GM12878 (cell line): Measurements from ENCODE around the gene KTN1. TPM values are rescaled to one million over a fixed set of nuclear protein-coding genes. Genes with fewer than 3 reads are reported as not detected.
A peak's percentile ranks its signal among the peaks of the same experiment; 100 is the strongest.

Source experiments
- ATAC-seq: fragments of 200-7000 bp; cut with Tn5 transposase; 3 replicates; pipeline ENCODE4 v1.9.1; 2020; ENCODE audit warnings: mild to moderate bottlenecking, moderate library complexity
- BruUV-seq: library from RNA; stranded (reverse); fragments of 400-500 nt; replicated peaks from 2 replicates; lab custom pipeline; 2021; lab: Mats Ljungman, UMichigan
- CTCF ChIA-PET: fragments of 300-600 bp; sonication (Branson Sonifier 250); formaldehyde crosslinking; extraction: SDS; loops from one replicate; lab custom pipeline; 2021; ENCODE audit warnings: inconsistent platforms; lab: Yijun Ruan, JAX
- POLR2A ChIA-PET: fragments of 350-600 bp; formaldehyde crosslinking; extraction: SDS; loops from one replicate; lab custom pipeline; 2021; ENCODE audit warnings: inconsistent platforms; lab: Charles Lee
- RAD21 ChIA-PET: fragments of 300-600 bp; sonication (Branson Sonifier 250); formaldehyde crosslinking; loops from one replicate; lab custom pipeline; 2023; ENCODE audit warnings: antibody characterized with exemption; ENCODE audit not compliant: unreplicated experiment; lab: Charles Lee
- SMC1A ChIA-PET: fragments of 300-600 bp; sonication (Branson Sonifier 250); formaldehyde crosslinking; loops from one replicate; lab custom pipeline; 2023; ENCODE audit not compliant: unreplicated experiment, uncharacterized antibody; lab: Charles Lee
- DNase-seq: peaks from one replicate; pipeline ENCODE4 v3.0.0-alpha.2; 2011; ENCODE audit warnings: low read depth, low spot score
- FAIRE-seq: peaks from 3 replicates; lab custom pipeline; 2011; peaks lifted over from hg19 to GRCh38; lab: Jason Lieb, UNC
- H2AFZ ChIP-seq: 2 replicates; pipeline ENCODE4 v1.6.0; 2011; ENCODE audit warnings: low read depth, low read length, control low read depth; ENCODE audit not compliant: control insufficient read depth
- H3K27ac ChIP-seq: 2 replicates; pipeline ENCODE4 v1.5.1; 2011; ENCODE audit warnings: control low read depth; ENCODE audit not compliant: control insufficient read depth, insufficient read depth
- H3K27me3 ChIP-seq, 2 experiments: replicated peaks in 1 of 2; 2 replicates each; pipeline versions ENCODE4 v1.6.0 to v1.6.1; 2011; ENCODE audit warnings: low read length in 1 of 2; ENCODE audit not compliant: control insufficient read depth in 2 of 2, insufficient read depth in 2 of 2
- H3K36me3 ChIP-seq, 2 experiments: 2 replicates each; pipeline ENCODE4 v1.5.1; 2011; ENCODE audit warnings: low read length in 1 of 2; ENCODE audit not compliant: control insufficient read depth in 2 of 2, insufficient read depth in 2 of 2
- H3K4me1 ChIP-seq: 2 replicates; pipeline ENCODE4 v1.6.1; 2011; ENCODE audit warnings: mild to moderate bottlenecking, low read length, moderate library complexity, mixed read lengths; ENCODE audit not compliant: control insufficient read depth, insufficient read depth
- H3K4me2 ChIP-seq: 2 replicates; pipeline ENCODE4 v1.6.0; 2011; ENCODE audit warnings: control low read depth; ENCODE audit not compliant: control insufficient read depth, insufficient read depth
- H3K4me3 ChIP-seq: fragments of 200-600 bp; sonication (generic); 2 replicates; pipeline ENCODE4 v1.5.1; 2016
- H3K79me2 ChIP-seq: 2 replicates; pipeline ENCODE4 v1.6.0; 2011; ENCODE audit warnings: low read length; ENCODE audit not compliant: control insufficient read depth, insufficient read depth
- H3K9ac ChIP-seq: 2 replicates; pipeline ENCODE4 v1.8.0; 2011; ENCODE audit warnings: low read length, control low read depth, mixed read lengths; ENCODE audit not compliant: control insufficient read depth, insufficient read depth
- H3K9me3 ChIP-seq: replicated peaks from 3 replicates; pipeline ENCODE4 v1.5.1; 2011; ENCODE audit warnings: mild to moderate bottlenecking, low read length; ENCODE audit not compliant: control insufficient read depth, insufficient read depth
- H4K20me1 ChIP-seq: 2 replicates; pipeline ENCODE4 v1.6.0; 2011; ENCODE audit not compliant: control insufficient read depth, insufficient read depth
- BCL11A ChIP-seq: IDR thresholded peaks from 2 replicates; pipeline ENCODE4 v1.6.1; 2011; ENCODE audit warnings: low read depth, low read length
- BHLHE40 ChIP-seq, 2 experiments: fragments of 450-650 bp in 1 of 2; IDR thresholded peaks; 2 replicates each; pipeline ENCODE4 v1.6.1; 2011 to 2017; ENCODE audit warnings: low read depth in 2 of 2, borderline replicate concordance in 1 of 2, improper control_type of control experiment in 1 of 2, low read length in 1 of 2, mild to moderate bottlenecking in 1 of 2
- BRCA1 ChIP-seq: IDR thresholded peaks from 2 replicates; pipeline ENCODE4 v1.6.1; 2011; ENCODE audit warnings: low read depth, low read length, improper control_type of control experiment
- CREM ChIP-seq: IDR thresholded peaks from 2 replicates; pipeline ENCODE4 v1.6.1; 2014; ENCODE audit warnings: antibody characterized with exemption, low read depth
- E2F4 ChIP-seq: IDR thresholded peaks from 2 replicates; pipeline ENCODE4 v1.6.1; 2012; ENCODE audit warnings: low read depth, low read length, improper control_type of control experiment
- KAT2A ChIP-seq: conservative IDR thresholded peaks from 2 replicates; pipeline ENCODE4 v1.6.1; 2011; ENCODE audit warnings: low read depth, low read length; ENCODE audit not compliant: control insufficient read depth
- KLF5 ChIP-seq: fragments of 450-650 bp; IDR thresholded peaks from 2 replicates; pipeline ENCODE4 v1.6.1; 2014; ENCODE audit warnings: mild to moderate bottlenecking; ENCODE audit not compliant: partially characterized antibody
- LARP7 ChIP-seq: fragments of 450-650 bp; IDR thresholded peaks from 2 replicates; pipeline ENCODE4 v1.6.1; 2017; ENCODE audit warnings: mild to moderate bottlenecking
- MLLT1 ChIP-seq: fragments of 450-650 bp; IDR thresholded peaks from 2 replicates; pipeline ENCODE4 v1.6.1; 2016; ENCODE audit warnings: mild to moderate bottlenecking
- MYB ChIP-seq: fragments of 150-350 bp; IDR thresholded peaks from 2 replicates; pipeline ENCODE4 v1.6.1; 2014; ENCODE audit warnings: mild to moderate bottlenecking, low read depth, low read length, borderline replicate concordance
- NR2C1 ChIP-seq: fragments of 450-650 bp; IDR thresholded peaks from 2 replicates; pipeline ENCODE4 v1.6.1; 2017; ENCODE audit warnings: antibody characterized with exemption, mild to moderate bottlenecking, moderate library complexity
- PKNOX1 ChIP-seq: fragments of 450-650 bp; IDR thresholded peaks from 2 replicates; pipeline ENCODE4 v1.6.1; 2016; ENCODE audit warnings: mild to moderate bottlenecking
- RAD21 ChIP-seq: IDR thresholded peaks from 2 replicates; pipeline ENCODE4 v1.6.1; 2011; ENCODE audit warnings: mild to moderate bottlenecking, low read depth, low read length, moderate library complexity; ENCODE audit not compliant: insufficient read depth
- RAD51 ChIP-seq: fragments of 450-650 bp; IDR thresholded peaks from 2 replicates; pipeline ENCODE4 v1.6.1; 2016; ENCODE audit warnings: moderate library complexity, mild to moderate bottlenecking, inconsistent platforms
- RBBP5 ChIP-seq: fragments of 200-600 bp; sonication (generic); conservative IDR thresholded peaks from 2 replicates; pipeline ENCODE4 v1.6.1; 2016
- RELA ChIP-seq: fragments of 450-650 bp; IDR thresholded peaks from 2 replicates; pipeline ENCODE4 v1.8.0; 2014; ENCODE audit warnings: borderline replicate concordance; ENCODE audit not compliant: partially characterized antibody
- SIX5 ChIP-seq: IDR thresholded peaks from 2 replicates; pipeline ENCODE4 v1.6.1; 2011; ENCODE audit warnings: mild to moderate bottlenecking, low read depth, low read length, moderate library complexity; ENCODE audit not compliant: severe bottlenecking
- SMAD1 ChIP-seq: fragments of 450-650 bp; IDR thresholded peaks from 2 replicates; pipeline ENCODE4 v1.6.1; 2018; ENCODE audit warnings: mild to moderate bottlenecking, low read depth; ENCODE audit not compliant: partially characterized antibody
- SP1 ChIP-seq: IDR thresholded peaks from one replicate; pipeline ENCODE4 v1.6.1; 2011; ENCODE audit warnings: low read depth, low read length
- STAT1 ChIP-seq: fragments of 450-650 bp; conservative IDR thresholded peaks from 2 replicates; pipeline ENCODE4 v1.6.1; 2014; ENCODE audit warnings: antibody characterized with exemption, mild to moderate bottlenecking
- TARDBP ChIP-seq: IDR thresholded peaks from 2 replicates; pipeline ENCODE4 v1.6.1; 2016; ENCODE audit warnings: borderline replicate concordance
- ZNF217 ChIP-seq: fragments of 450-650 bp; IDR thresholded peaks from 2 replicates; pipeline ENCODE4 v1.6.1; 2017; ENCODE audit warnings: antibody characterized with exemption, mild to moderate bottlenecking
- ZNF274 ChIP-seq: IDR thresholded peaks from one replicate; pipeline ENCODE4 v1.8.0; 2011; ENCODE audit not compliant: insufficient read length, insufficient read depth
- WGBS: methylation state at CpG from one replicate; pipeline ENCODE4 v1.1.6; 2016; ENCODE audit warnings: low lambda C conversion rate; ENCODE audit not compliant: insufficient replicate concordance, insufficient coverage; ENCODE audit errors: missing lambda C conversion rate; 5-methylcytosine and 5-hydroxymethylcytosine counted together
- in situ Hi-C: fragments of 300-500 bp; cut with MboI; formaldehyde crosslinking; loops from 9 replicates; pipeline ENCODE4 v1.14.3; 2018; ENCODE audit warnings: mixed read lengths
- intact Hi-C: fragments of 100-400 bp; cut with micrococcal nuclease; formaldehyde crosslinking; loops from one replicate; pipeline ENCODE4 v1.14.2; 2022; ENCODE audit not compliant: unreplicated experiment
- polyA plus RNA-seq, 11 experiments: library from polyadenylated mRNA; depleted of rRNA in 4 of 11; unstranded in 6 of 11; stranded (reverse) in 5 of 11; fragments of >200 nt; fragmentation: Nextera tagmentation in 4 of 11; fragmentation: Illumina TruSeq in 1 of 11; extraction: Ambion mirVana in 4 of 11; extraction: Trizol in 1 of 11; gene quantifications; 1 replicate in 1 of 11; 2 replicates in 10 of 11; pipeline versions ENCODE4 v1.2.1 to v1.2.3, GENCODE V29; 2011 to 2016; ENCODE audit warnings: inconsistent platforms in 2 of 11, missing spikeins in 2 of 11, low read depth in 1 of 11
- total RNA-seq, 4 experiments: library from RNA; depleted of rRNA in 3 of 4; stranded (reverse); fragments of >200 nt in 3 of 4; fragmentation: Illumina TruSeq in 1 of 4; extraction: Trizol in 1 of 4; gene quantifications; 2 replicates each; pipeline versions ENCODE4 v1.2.1 to v1.2.3, GENCODE V29; 2013 to 2021

The KTN1 gene
- total and polyA plus RNA-seq, 10 of the 15 experiments (the other 5 are each of a cell fraction or from before 2014, with no cell fraction given): 50.6 to 154 (median 84.2) TPM

- WGBS: 6% methylated on average over 1 of the region's 1 CpG
- Histone ChIP-seq H3K9me3 (no peaks in the 10 kb centered on the region), H3K36me3 (no peaks in the 10 kb centered on the region), H3K4me1 (no peaks in the 10 kb centered on the region; the same call in 1 of the 2 replicates), H3K27me3 (no peaks in the 10 kb centered on the region), H3K79me2 (no peaks in the 10 kb centered on the region), H4K20me1 (no peaks in the 10 kb centered on the region; the same call in 1 of the 2 replicates), H3K9ac (no peak overlapping the region), H3K4me2 (no peak overlapping the region), H3K27ac (no peak overlapping the region), H2AFZ (no peak overlapping the region), H3K4me3 (no peak overlapping the region)
- FAIRE-seq (peak; percentile 94), DNase-seq (peak; percentile 45), ATAC-seq (peak; percentile 100)
- intact Hi-C loops (no loop called here), in situ Hi-C loops (no loop called here)
- BruUV-seq: no TSS peak
- ChIA-PET SMC1A (interaction anchor here (1.1 to 1.4 kb wide), 4 partner anchors 23 to 638 kb away, joined by 3 to 4 read pairs (median 3); no protein-coding TSS in a partner anchor), POLR2A (no interaction called here), RAD21 (no interaction called here), CTCF (interaction anchor here (1.4 to 2.6 kb wide), 3 partner anchors 9 to 255 kb away, joined by 4 to 9 read pairs (median 8); no protein-coding TSS in a partner anchor)
- TF ChIP-seq BRCA1: no peak
- TF ChIP-seq NR2C1: no peak
- peak in 1 of 2 experiments; percentile 35; a peak in 1 of 4 replicates for TF ChIP-seq BHLHE40 (IDR thresholded peaks at IDR 0.05; ENCODE audit: borderline replicate concordance in 1 of 2, low read depth in 2 of 2, low read length in 1 of 2)
- no peak for TF ChIP-seq ZNF274
- TF ChIP-seq RBBP5: no peak
- no peak for TF ChIP-seq E2F4
- no peak for TF ChIP-seq SP1
- no peak for TF ChIP-seq SMAD1
- TF ChIP-seq RELA: no peak
- TF ChIP-seq RAD51: no peak
- TF ChIP-seq BCL11A: peak; percentile 80
- TF ChIP-seq KLF5: no peak
- no peak for TF ChIP-seq PKNOX1
- TF ChIP-seq TARDBP: no peak
- peak; percentile 99 for TF ChIP-seq MLLT1
- 0 out of 2 replicates have a peak, but pooled peaks have one; percentile 10 for TF ChIP-seq RAD21
- no peak for TF ChIP-seq MYB
- no peak for TF ChIP-seq LARP7
- no peak for TF ChIP-seq ZNF217
- no peak for TF ChIP-seq KAT2A
- TF ChIP-seq STAT1: no peak
- no peak for TF ChIP-seq SIX5
- 0 out of 2 replicates have a peak, but pooled peaks have one; percentile 15 for TF ChIP-seq CREM
Observed at GRCh38 chr14:55701638-55702037, 121.6 kb downstream of the KTN1 start.
